ENCODE data around the gene TCF7.

GRCh38 chr5:134189031-134189430 is 74.5 kb downstream of the TCF7 start:
- TF ChIP-seq CTCF (IDR thresholded peaks at IDR 0.05) (no peak), ZFX (IDR thresholded peaks at IDR 0.05; ENCODE audit: borderline replicate concordance) (no peak)

Measured in 22Rv1 (cell line).